ENCODE measurements around the gene ANKRD1.
"Not testable (repeated sequence)": the region's sequence is repeated elsewhere in the genome, so short reads cannot be mapped to it uniquely, and the experiment has no call there.

Gene ANKRD1

GRCh38 chr10:90920986-90921666 lies at the start of gene ANKRD1:
Gene ANKRD1, minus strand, starts transcription at chr10:90921087. Its CDS starts 60 bp downstream, at chr10:90921027.
- DNase-seq = no peak

GRCh38 chr10:90969947-90970673 lies 49.2 kb upstream of the ANKRD1 start:
- DNase-seq = no peak

GRCh38 chr10:90969121-90969534 lies 48.2 kb upstream of the ANKRD1 start:
- DNase-seq = no peak

GRCh38 chr10:90968328-90969081 lies 47.6 kb upstream of the ANKRD1 start:
- DNase-seq = no peak

GRCh38 chr10:90967865-90968264 lies 47.0 kb upstream of the ANKRD1 start:
- no peak for DNase-seq

GRCh38 chr10:90966146-90966545 lies 45.3 kb upstream of the ANKRD1 start:
- DNase-seq = no peak

GRCh38 chr10:90965720-90966119 lies 44.8 kb upstream of the ANKRD1 start:
- DNase-seq = no peak

GRCh38 chr10:90964781-90965465 lies 44.0 kb upstream of the ANKRD1 start:
- no peak for DNase-seq

- no peak for DNase-seq
Observed at GRCh38 chr10:90963331-90963730, 42.4 kb upstream of the ANKRD1 start.

- no peak for DNase-seq
Observed at GRCh38 chr10:90960355-90960814, 39.5 kb upstream of the ANKRD1 start.

GRCh38 chr10:90959826-90960225 lies 38.9 kb upstream of the ANKRD1 start:
- DNase-seq = no peak

- no peak for DNase-seq
Observed at GRCh38 chr10:90958781-90959180, 37.9 kb upstream of the ANKRD1 start.

- no peak for DNase-seq
Observed at GRCh38 chr10:90947030-90947960, 26.4 kb upstream of the ANKRD1 start.

- no peak for DNase-seq
Observed at GRCh38 chr10:90945491-90946070, 24.7 kb upstream of the ANKRD1 start.

- no peak for DNase-seq
Observed at GRCh38 chr10:90944749-90945148, 23.9 kb upstream of the ANKRD1 start.

GRCh38 chr10:90942980-90943379 lies 22.1 kb upstream of the ANKRD1 start:
- not testable (repeated sequence) for DNase-seq

GRCh38 chr10:90939648-90940047 lies 18.8 kb upstream of the ANKRD1 start:
- DNase-seq = no peak

- DNase-seq = no peak
Observed at GRCh38 chr10:90939116-90939515, 18.2 kb upstream of the ANKRD1 start.

- DNase-seq = no peak
Observed at GRCh38 chr10:90937645-90938258, 16.9 kb upstream of the ANKRD1 start.

GRCh38 chr10:90936276-90936659 lies 15.4 kb upstream of the ANKRD1 start:
- DNase-seq = no peak

Data from activated CD4-positive, CD25-positive, alpha-beta regulatory T cell treated with anti-CD3 and anti-CD28 coated beads, Interleukin-2, amount 50 U/mL, for 72 hours (primary cell).